Activated CD4-positive, alpha-beta T cell treated with anti-CD3 and anti-CD28 coated beads, Interleukin-2, amount 50 U/mL, for 16 hours (primary cell): Measurements from ENCODE around the gene SCAMP3.
"Not testable (repeated sequence)": the region's sequence is repeated elsewhere in the genome, so short reads cannot be mapped to it uniquely, and the experiment has no call there.

Source experiments
- DNase-seq: peaks from one replicate; pipeline ENCODE4 v3.0.0-alpha.2; 2020

Gene SCAMP3

GRCh38 chr1:155254228-155254713 lies 7.9 kb downstream of the SCAMP3 start:
- DNase-seq = no peak

GRCh38 chr1:155253797-155254196 lies 8.4 kb downstream of the SCAMP3 start:
- no peak for DNase-seq

DNA sequence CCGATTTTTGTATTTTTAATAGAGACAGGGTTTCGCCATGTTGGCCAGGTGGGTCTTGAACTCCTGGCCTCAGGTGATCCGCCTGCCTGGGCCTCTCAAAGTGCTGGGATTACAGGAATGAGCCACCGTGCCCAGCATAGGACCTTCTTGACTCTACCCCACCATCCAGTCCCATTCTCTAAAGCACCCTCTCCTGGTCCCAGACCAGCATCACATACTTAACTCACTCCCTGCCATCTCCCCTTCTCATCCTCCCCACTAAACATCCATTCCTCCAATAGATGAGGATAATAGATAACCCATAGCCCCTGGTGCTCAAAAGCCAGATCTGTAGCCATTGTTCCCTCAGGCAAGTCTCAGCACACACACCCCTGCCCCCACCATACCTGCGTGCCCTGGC lies 9.0 kb downstream of the SCAMP3 start:
- DNase-seq = no peak

DNA sequence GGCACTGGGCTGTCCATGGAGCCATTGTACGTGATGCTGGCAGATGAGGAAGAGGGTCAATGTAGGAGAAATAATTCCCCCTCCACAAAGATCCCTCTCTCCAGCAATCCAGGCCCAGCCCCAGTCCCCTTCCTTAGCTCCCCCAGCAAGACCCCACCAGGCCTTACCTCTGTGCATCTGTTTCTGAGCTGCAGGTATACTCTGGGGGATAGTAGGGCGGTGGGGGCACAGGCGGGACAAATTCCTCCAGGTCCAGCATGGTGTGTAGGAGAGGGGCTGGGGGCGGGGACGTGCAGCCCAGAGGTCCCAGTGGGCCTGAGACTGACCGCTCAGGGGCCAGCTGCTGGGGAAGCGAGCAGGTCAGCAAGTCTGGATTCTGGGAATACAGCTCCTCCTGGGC lies 10.6 kb downstream of the SCAMP3 start:
- no peak for DNase-seq

- DNase-seq = peak; percentile 97
These were observed 11.3 kb downstream of the SCAMP3 start for GRCh38 chr1:155250633-155251449.

DNA sequence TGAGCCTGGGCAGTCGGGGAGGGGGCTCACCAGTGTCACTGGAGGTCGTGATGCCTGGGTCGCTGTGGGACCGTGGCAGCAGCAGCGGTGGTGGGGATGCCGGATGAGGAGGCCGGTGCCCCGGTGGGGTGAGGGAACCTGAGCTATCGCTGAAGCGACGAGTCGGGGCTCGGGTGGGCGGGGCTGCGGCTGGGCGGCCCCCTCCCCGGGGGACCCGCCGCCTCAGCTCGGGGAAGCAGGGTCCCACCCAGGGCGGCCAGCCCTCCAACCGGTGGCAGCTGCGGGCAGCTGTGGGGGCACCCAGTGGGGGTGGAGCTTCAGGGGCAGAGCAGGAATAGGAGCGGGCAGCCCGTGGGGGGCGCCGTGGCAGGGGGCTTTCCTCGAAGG lies 11.9 kb downstream of the SCAMP3 start:
- no peak for DNase-seq

DNA sequence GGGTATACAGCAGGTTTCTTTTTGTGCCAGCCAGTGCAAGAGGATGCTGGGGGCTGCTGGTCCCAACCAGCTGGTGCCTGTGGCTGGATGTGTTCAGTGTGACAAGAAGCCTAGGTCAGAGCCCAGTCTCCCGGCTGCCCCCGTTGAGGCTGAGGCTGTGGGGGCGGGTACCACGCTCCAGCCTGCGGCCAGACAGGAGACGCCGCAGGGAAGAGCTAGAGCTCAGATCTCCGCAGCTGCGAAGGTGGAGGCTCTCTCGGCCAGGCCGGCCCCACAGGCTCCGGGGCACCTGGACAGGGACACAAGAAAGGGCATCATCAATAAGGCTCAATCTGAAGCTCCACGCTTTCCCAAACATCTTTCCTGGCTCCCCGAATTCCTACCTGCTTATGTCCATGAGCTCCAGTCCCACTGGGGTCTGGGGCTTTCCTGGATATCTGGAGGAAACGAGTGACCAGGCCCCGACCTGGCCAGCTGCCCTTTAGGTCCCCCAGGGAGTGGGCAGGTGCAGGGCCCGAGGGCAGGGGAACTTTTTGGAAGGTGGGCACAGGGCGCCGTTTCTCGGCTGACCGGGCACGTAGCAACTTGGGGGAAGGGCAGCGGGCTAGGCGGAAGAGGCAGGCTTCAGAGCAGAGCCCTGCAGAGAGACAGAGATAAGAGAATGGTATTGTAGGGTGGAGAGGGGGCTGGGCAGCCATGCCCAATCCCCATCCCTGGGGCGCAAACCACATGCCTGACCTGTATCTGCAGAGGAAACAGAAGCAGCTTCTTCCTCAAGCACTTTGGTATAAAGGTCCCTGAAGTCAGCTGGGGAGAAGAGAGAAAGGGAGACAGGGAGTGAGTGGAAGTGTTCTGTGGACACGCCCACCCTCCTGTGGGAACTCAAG lies 14.2 kb downstream of the SCAMP3 start:
- no peak for DNase-seq

GRCh38 chr1:155246796-155247195 lies 15.4 kb downstream of the SCAMP3 start:
- DNase-seq = not testable (repeated sequence)

DNA sequence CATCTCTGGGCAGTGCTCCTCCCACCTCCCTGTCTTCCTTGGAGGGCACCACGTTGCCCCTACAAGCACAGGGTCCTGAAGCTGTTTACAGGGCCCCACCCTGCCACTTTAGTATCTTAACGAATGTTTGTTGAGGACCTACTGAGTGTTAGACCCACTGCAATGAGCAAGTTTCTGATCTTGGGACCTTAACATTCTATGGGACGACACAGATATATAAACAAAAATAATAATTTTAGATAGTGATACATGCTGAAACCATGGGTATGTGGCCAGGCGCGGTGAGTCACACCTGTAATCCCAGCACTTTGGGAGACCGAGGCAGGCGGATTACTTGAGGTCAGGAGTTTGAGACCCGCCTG lies 17.0 kb downstream of the SCAMP3 start:
- DNase-seq = no peak

GRCh38 chr1:155244368-155245162 lies 17.6 kb downstream of the SCAMP3 start:
- peak; percentile 100 for DNase-seq

DNA sequence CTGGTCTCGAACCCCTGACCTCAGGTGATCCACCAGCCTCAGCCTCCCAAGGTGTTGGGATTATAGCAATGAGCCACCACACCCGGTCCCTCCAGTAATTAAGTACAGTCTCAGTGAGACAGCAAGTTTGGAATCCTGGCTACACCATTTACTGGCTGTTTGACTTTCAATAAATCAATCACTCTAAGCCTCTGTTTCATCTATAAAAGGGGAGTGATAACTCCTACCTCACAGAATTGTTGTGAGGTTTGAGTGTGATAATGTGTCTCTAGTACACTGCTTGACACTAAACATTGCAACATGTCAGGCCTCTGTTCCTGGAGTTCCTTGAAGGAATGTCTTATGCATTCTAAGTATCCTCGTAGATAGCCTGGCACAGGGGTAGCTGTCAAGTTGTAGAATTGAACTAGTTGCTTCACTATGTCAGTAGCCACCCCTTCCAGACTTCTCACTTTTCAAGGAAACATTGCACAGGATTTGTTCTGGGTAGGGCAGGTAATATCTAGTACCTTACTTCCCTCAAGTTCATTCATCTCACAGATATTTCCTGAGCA lies 19.3 kb downstream of the SCAMP3 start:
- DNase-seq = no peak

GRCh38 chr1:155241841-155242264 lies 20.3 kb downstream of the SCAMP3 start:
- DNase-seq = peak; percentile 41

DNA sequence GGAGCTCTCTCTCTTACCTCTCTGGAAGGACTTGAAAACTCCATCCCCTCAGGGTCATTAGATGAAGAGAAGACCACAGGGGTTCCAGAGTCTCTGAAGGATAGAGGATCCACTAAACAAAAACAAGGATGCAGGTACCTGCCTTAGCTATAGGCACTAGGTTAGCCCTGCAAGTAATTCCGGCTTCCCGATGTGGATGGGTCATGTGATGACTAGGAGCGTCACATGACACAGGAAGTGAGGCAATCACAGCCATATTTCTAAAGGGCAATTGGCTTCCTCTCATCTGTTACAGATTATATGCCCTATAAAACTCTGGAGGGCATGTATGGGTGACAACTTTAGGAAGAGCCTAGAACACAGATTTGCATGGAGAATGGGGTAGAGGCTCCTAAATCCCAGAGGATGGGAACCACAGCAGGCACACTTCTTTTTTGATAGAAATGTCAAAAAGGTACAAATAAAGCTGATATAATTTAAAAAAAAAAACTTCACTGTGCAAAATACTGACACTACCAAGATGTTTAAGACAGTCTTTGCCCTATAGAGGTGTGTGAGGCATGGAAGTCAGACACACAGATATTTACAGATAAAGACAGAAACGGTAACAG lies 21.0 kb downstream of the SCAMP3 start:
- peak; percentile 85 for DNase-seq

GRCh38 chr1:155236451-155236850 lies 25.7 kb downstream of the SCAMP3 start:
- DNase-seq = no peak

- not testable (repeated sequence) for DNase-seq
These were observed 26.8 kb downstream of the SCAMP3 start for GRCh38 chr1:155235375-155235774.

DNA sequence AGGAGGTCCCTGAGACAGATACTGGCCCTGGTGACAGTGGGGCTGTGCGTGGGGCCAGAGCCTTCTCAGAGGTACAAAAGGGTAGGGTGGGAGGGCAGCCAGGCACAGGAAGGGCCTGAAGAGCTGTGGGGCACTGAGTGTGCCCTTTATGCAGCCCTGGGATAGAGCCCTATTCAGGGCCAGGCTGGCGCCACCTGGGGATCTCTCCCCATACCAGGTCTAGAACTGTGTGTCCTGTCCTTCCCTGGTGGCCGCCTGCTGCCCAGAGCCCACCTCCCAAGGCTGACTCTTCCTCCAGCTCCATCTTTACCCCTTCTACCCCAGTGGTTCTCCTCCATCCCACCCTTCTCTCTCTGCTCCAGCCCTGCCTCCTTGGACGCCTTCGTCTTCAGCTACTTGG lies 28.7 kb downstream of the SCAMP3 start:
- DNase-seq = not testable (repeated sequence)

- not testable (repeated sequence) for DNase-seq
These were observed 29.9 kb downstream of the SCAMP3 start for GRCh38 chr1:155232001-155232978.

DNA sequence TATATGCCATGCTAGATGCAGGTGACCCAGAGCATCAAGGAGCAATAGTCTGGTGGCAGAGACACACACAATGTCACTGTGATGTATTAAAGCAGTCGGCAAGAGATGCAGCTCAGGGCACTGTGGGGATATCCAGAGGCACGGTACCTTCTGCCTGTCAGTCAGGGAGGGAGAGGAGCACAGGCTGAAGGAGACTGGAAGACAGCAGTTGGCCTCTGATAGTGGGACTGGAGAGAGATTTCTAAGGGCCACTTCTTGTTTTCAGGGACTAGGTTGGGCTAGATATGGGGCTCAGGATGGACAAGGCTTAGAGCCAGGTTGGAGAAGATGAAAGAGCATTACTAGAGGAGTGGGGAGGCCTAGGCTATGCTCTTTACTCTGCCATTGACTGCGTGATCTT lies 30.9 kb downstream of the SCAMP3 start:
- DNase-seq = not testable (repeated sequence)

- DNase-seq = no peak
These were observed 34.1 kb downstream of the SCAMP3 start for GRCh38 chr1:155228096-155228427.

- DNase-seq = peak; percentile 99
These were observed 34.7 kb downstream of the SCAMP3 start for GRCh38 chr1:155227261-155228095.
